Measurements from ENCODE around the gene ANKRD50.

The ANKRD50 gene

GRCh38 chr4:124712372-124713184 is at the start of gene ANKRD50:
TSS of gene ANKRD50 (minus strand) at chr4:124712732. CDS start at chr4:124710511, 2,221 bp downstream.
- Histone ChIP-seq H3K4me2 (ENCODE audit: low read depth, low read length) (peak within 1 kb of the TSS; percentile 95), H3K4me3 (ENCODE audit: low read length) (peak within 1 kb of the TSS; percentile 84), H4K20me1 (ENCODE audit: insufficient read depth, low read length) (no peaks in the 10 kb centered on the region), H3K9ac (ENCODE audit: low read length) (peak within 1 kb of the TSS; percentile 74), H3K36me3 (replicated peaks; ENCODE audit: insufficient read depth, low read length) (no peaks in the 10 kb centered on the region), H3K79me2 (ENCODE audit: low read length) (peaks cover 26% of the 10 kb centered on the region), H3K27me3 (replicated peaks; ENCODE audit: insufficient read depth, low read length) (no peaks in the 10 kb centered on the region), H3K4me1 (ENCODE audit: low read length) (peaks cover 11% of the 10 kb centered on the region; the same call in 1 of the 2 replicates), H3K27ac (ENCODE audit: low read length) (peak within 1 kb of the TSS; percentile 69), H3F3A (ENCODE audit: insufficient read depth, low read length) (peaks cover 14% of the 10 kb centered on the region; the same call in 1 of the 2 replicates), H3K9me3 (replicated peaks; ENCODE audit: insufficient read depth, low read length) (no peaks in the 10 kb centered on the region), H2AFZ (ENCODE audit: low read length) (peak within 1 kb of the TSS; percentile 94), H3K9me2 (replicated peaks; ENCODE audit: insufficient read depth, low read length) (no peaks in the 10 kb centered on the region)
- peak; percentile 86 for DNase-seq
- no peak for TF ChIP-seq CTCF (IDR thresholded peaks at IDR 0.05; ENCODE audit: low read length)
- TF ChIP-seq EZH2 (optimal IDR thresholded peaks at IDR 0.05; ENCODE audit: low read depth, low read length): no peak
- TF ChIP-seq EZH2phosphoT487 (IDR thresholded peaks at IDR 0.05; ENCODE audit: low read length): no peak

- H3K4me2 ChIP-seq (ENCODE audit: low read depth, low read length): no peak overlapping the region
- no peaks in the 10 kb centered on the region for H3K4me1 ChIP-seq (ENCODE audit: low read length)
- H3K9ac ChIP-seq (ENCODE audit: low read length): no peak overlapping the region
- no peak for TF ChIP-seq CTCF (IDR thresholded peaks at IDR 0.05; ENCODE audit: low read length)
- TF ChIP-seq EZH2 (optimal IDR thresholded peaks at IDR 0.05; ENCODE audit: low read depth, low read length): no peak
- TF ChIP-seq EZH2phosphoT487 (IDR thresholded peaks at IDR 0.05; ENCODE audit: low read length): no peak
- no peak for DNase-seq
- H2AFZ ChIP-seq (ENCODE audit: low read length): no peak overlapping the region
- no peaks in the 10 kb centered on the region for H3K79me2 ChIP-seq (ENCODE audit: low read length)
- H3F3A ChIP-seq (ENCODE audit: insufficient read depth, low read length): no peaks in the 10 kb centered on the region
- no peak overlapping the region for H3K4me3 ChIP-seq (ENCODE audit: low read length)
- no peaks in the 10 kb centered on the region for H3K9me3 ChIP-seq (replicated peaks; ENCODE audit: insufficient read depth, low read length)
- no peaks in the 10 kb centered on the region for H3K36me3 ChIP-seq (replicated peaks; ENCODE audit: insufficient read depth, low read length)
- H4K20me1 ChIP-seq (ENCODE audit: insufficient read depth, low read length): no peaks in the 10 kb centered on the region
- no peaks in the 10 kb centered on the region for H3K9me2 ChIP-seq (replicated peaks; ENCODE audit: insufficient read depth, low read length)
- H3K27me3 ChIP-seq (replicated peaks; ENCODE audit: insufficient read depth, low read length): no peaks in the 10 kb centered on the region
- no peak overlapping the region for H3K27ac ChIP-seq (ENCODE audit: low read length)
These were observed 44.6 kb upstream of the ANKRD50 start for GRCh38 chr4:124757126-124757525.

- Histone ChIP-seq H3K4me3 (ENCODE audit: low read length) (no peak overlapping the region), H3K9me3 (replicated peaks; ENCODE audit: insufficient read depth, low read length) (no peaks in the 10 kb centered on the region), H3F3A (ENCODE audit: insufficient read depth, low read length) (no peaks in the 10 kb centered on the region), H2AFZ (ENCODE audit: low read length) (no peak overlapping the region), H3K4me1 (ENCODE audit: low read length) (no peaks in the 10 kb centered on the region), H3K36me3 (replicated peaks; ENCODE audit: insufficient read depth, low read length) (no peaks in the 10 kb centered on the region), H3K9me2 (replicated peaks; ENCODE audit: insufficient read depth, low read length) (no peaks in the 10 kb centered on the region), H3K79me2 (ENCODE audit: low read length) (no peaks in the 10 kb centered on the region), H3K4me2 (ENCODE audit: low read depth, low read length) (no peak overlapping the region), H3K27ac (ENCODE audit: low read length) (no peak overlapping the region), H3K27me3 (replicated peaks; ENCODE audit: insufficient read depth, low read length) (no peaks in the 10 kb centered on the region), H4K20me1 (ENCODE audit: insufficient read depth, low read length) (no peaks in the 10 kb centered on the region), H3K9ac (ENCODE audit: low read length) (no peak overlapping the region)
- no peak for DNase-seq
- TF ChIP-seq CTCF (IDR thresholded peaks at IDR 0.05; ENCODE audit: low read length) (no peak), EZH2 (optimal IDR thresholded peaks at IDR 0.05; ENCODE audit: low read depth, low read length) (no peak), EZH2phosphoT487 (IDR thresholded peaks at IDR 0.05; ENCODE audit: low read length) (no peak)
These were observed 42.1 kb upstream of the ANKRD50 start for GRCh38 chr4:124754681-124755080.
